ENCODE results near the gene COQ8B. TPM values are rescaled to one million over a fixed set of nuclear protein-coding genes. Genes with fewer than 3 reads are reported as not detected.
A peak's percentile ranks its signal among the peaks of the same experiment; 100 is the strongest.
"Not testable (repeated sequence)": the region's sequence is repeated elsewhere in the genome, so short reads cannot be mapped to it uniquely, and the experiment has no call there.

Gene COQ8B
- total RNA-seq (2014; rRNA removed; shearing (Covaris generic)) = 35.2 and 51.5 TPM in 2 replicates

GRCh38 chr19:40716482-40717324, at the start of gene COQ8B, which contains the start of gene ITPKC:
Gene COQ8B, minus strand, starts transcription at chr19:40716886. Its CDS starts 2,254 bp downstream, at chr19:40714632.
Gene ITPKC, plus strand, starts transcription at chr19:40717112. Its CDS starts 24 bp downstream, at chr19:40717136.
- peak; percentile 96 for DNase-seq (ENCODE audit: low spot score)

GRCh38 chr19:40766385-40766784, 49.7 kb upstream of the COQ8B start:
- DNase-seq (ENCODE audit: low spot score) = not testable (repeated sequence)

- no peak for DNase-seq (ENCODE audit: low spot score)
Measured at GRCh38 chr19:40763963-40764362, 47.3 kb upstream of the COQ8B start.

- no peak for DNase-seq (ENCODE audit: low spot score)
Measured at GRCh38 chr19:40763526-40763925, 46.8 kb upstream of the COQ8B start.

- DNase-seq (ENCODE audit: low spot score) = no peak
Measured at GRCh38 chr19:40762754-40763470, 46.2 kb upstream of the COQ8B start.

GRCh38 chr19:40759352-40759751, 42.7 kb upstream of the COQ8B start:
- DNase-seq (ENCODE audit: low spot score) = no peak

GRCh38 chr19:40758491-40758890, 41.8 kb upstream of the COQ8B start:
- no peak for DNase-seq (ENCODE audit: low spot score)

- DNase-seq (ENCODE audit: low spot score) = no peak
Measured at GRCh38 chr19:40756502-40757110, 39.9 kb upstream of the COQ8B start.

- DNase-seq (ENCODE audit: low spot score) = no peak
Measured at GRCh38 chr19:40755791-40756190, 39.1 kb upstream of the COQ8B start.

GRCh38 chr19:40755248-40755624, 38.5 kb upstream of the COQ8B start:
- DNase-seq (ENCODE audit: low spot score) = no peak

GRCh38 chr19:40754611-40755247, 38.0 kb upstream of the COQ8B start:
- DNase-seq (ENCODE audit: low spot score) = no peak

GRCh38 chr19:40752257-40752781, 35.6 kb upstream of the COQ8B start:
- no peak for DNase-seq (ENCODE audit: low spot score)

- peak; percentile 98 for DNase-seq (ENCODE audit: low spot score)
Measured at GRCh38 chr19:40750874-40751537, 34.3 kb upstream of the COQ8B start, which contains the start of gene SNRPA. Gene SNRPA, plus strand, starts transcription at chr19:40751203. Its CDS starts 206 bp downstream, at chr19:40751409.

- DNase-seq (ENCODE audit: low spot score) = peak; percentile 100
Measured at GRCh38 chr19:40750058-40750873, 33.6 kb upstream of the COQ8B start, which contains the start of gene ACTMAP. Gene ACTMAP, minus strand, starts transcription at chr19:40750477. Its CDS starts 674 bp downstream, at chr19:40749803.

- DNase-seq (ENCODE audit: low spot score) = no peak
Measured at GRCh38 chr19:40747536-40747935, 30.9 kb upstream of the COQ8B start.

GRCh38 chr19:40745402-40745780, 28.7 kb upstream of the COQ8B start:
- DNase-seq (ENCODE audit: low spot score) = no peak

GRCh38 chr19:40744554-40745401, 28.1 kb upstream of the COQ8B start:
- no peak for DNase-seq (ENCODE audit: low spot score)

- no peak for DNase-seq (ENCODE audit: low spot score)
Measured at GRCh38 chr19:40743926-40744325, 27.2 kb upstream of the COQ8B start.

- DNase-seq (ENCODE audit: low spot score) = no peak
Measured at GRCh38 chr19:40742886-40743285, 26.2 kb upstream of the COQ8B start.
